Smooth muscle cell (in vitro differentiated cells): ENCODE data around the gene PNCK. TPM values are rescaled to one million over a fixed set of nuclear protein-coding genes. Genes with fewer than 3 reads are reported as not detected.
"Not testable (repeated sequence)": the region's sequence is repeated elsewhere in the genome, so short reads cannot be mapped to it uniquely, and the experiment has no call there.

Source experiments
- DNase-seq: peaks from one replicate; lab custom pipeline; 2025; ENCODE audit not compliant: unreplicated experiment; lab: John Stamatoyannopoulos, UW
- H2AFZ ChIP-seq: fragments of 200-600 bp; sonication (generic); 2 replicates; pipeline ENCODE4 v1.6.0; 2016; ENCODE audit warnings: antibody characterized with exemption, low read depth, mild to moderate bottlenecking
- H3F3A ChIP-seq: fragments of 200-600 bp; sonication (generic); 2 replicates; pipeline ENCODE4 v1.6.0; 2017; ENCODE audit warnings: antibody characterized with exemption, low read depth
- H3K27ac ChIP-seq: fragments of 200-600 bp; sonication (generic); 2 replicates; pipeline ENCODE4 v1.5.1; 2016; ENCODE audit warnings: low read depth, mild to moderate bottlenecking
- H3K27me3 ChIP-seq: fragments of 200-600 bp; sonication (generic); 2 replicates; pipeline ENCODE4 v1.6.1; 2016; ENCODE audit warnings: low read depth, mild to moderate bottlenecking
- H3K36me3 ChIP-seq: fragments of 200-600 bp; sonication (generic); 2 replicates; pipeline ENCODE4 v1.5.1; 2016; ENCODE audit warnings: low read depth
- H3K4me1 ChIP-seq: fragments of 200-600 bp; sonication (generic); 2 replicates; pipeline ENCODE4 v1.5.1; 2016; ENCODE audit warnings: low read depth
- H3K4me2 ChIP-seq: fragments of 200-600 bp; sonication (generic); 2 replicates; pipeline ENCODE4 v1.6.0; 2016; ENCODE audit warnings: mild to moderate bottlenecking
- H3K4me3 ChIP-seq: fragments of 200-600 bp; sonication (generic); 2 replicates; pipeline ENCODE4 v1.5.1; 2016; ENCODE audit warnings: mild to moderate bottlenecking
- H3K79me2 ChIP-seq: fragments of 200-600 bp; sonication (generic); 2 replicates; pipeline ENCODE4 v1.6.0; 2016; ENCODE audit warnings: low read depth, mild to moderate bottlenecking
- H3K9ac ChIP-seq: fragments of 200-600 bp; sonication (generic); 2 replicates; pipeline ENCODE4 v1.6.0; 2016; ENCODE audit warnings: low read depth
- H3K9me3 ChIP-seq: fragments of 200-600 bp; sonication (generic); replicated peaks from 2 replicates; pipeline ENCODE4 v1.5.1; 2016; ENCODE audit warnings: low read depth
- H4K20me1 ChIP-seq: fragments of 200-600 bp; sonication (generic); 2 replicates; pipeline ENCODE4 v1.6.0; 2016; ENCODE audit warnings: low read depth
- WGBS: methylation state at CpG from one replicate; pipeline ENCODE4 v1.1.7; 2016; ENCODE audit warnings: low lambda C conversion rate; 5-methylcytosine and 5-hydroxymethylcytosine counted together
- polyA plus RNA-seq: library from polyadenylated mRNA; unstranded; fragments of >200 nt; fragmentation: Nextera tagmentation; extraction: Ambion mirVana; gene quantifications from 2 replicates; pipeline ENCODE4 v1.2.1, GENCODE V29; 2016
- total RNA-seq: library from RNA; depleted of rRNA; stranded (reverse); fragments of >200 nt; gene quantifications from 2 replicates; pipeline ENCODE4 v1.2.3, GENCODE V29; 2014
- TF ChIP-seq, protein P1 (sequence below): fragments of 200-600 bp; sonication (generic); IDR thresholded peaks from 2 replicates; pipeline ENCODE4 v1.5.1; 2017; ENCODE audit warnings: borderline replicate concordance, mild to moderate bottlenecking, antibody characterized with exemption; ENCODE audit not compliant: insufficient read depth, poor library complexity, severe bottlenecking

PNCK gene
- total and polyA plus RNA-seq, 2 experiments from 2014 or later = 2.8 to 4.0 TPM

DNA sequence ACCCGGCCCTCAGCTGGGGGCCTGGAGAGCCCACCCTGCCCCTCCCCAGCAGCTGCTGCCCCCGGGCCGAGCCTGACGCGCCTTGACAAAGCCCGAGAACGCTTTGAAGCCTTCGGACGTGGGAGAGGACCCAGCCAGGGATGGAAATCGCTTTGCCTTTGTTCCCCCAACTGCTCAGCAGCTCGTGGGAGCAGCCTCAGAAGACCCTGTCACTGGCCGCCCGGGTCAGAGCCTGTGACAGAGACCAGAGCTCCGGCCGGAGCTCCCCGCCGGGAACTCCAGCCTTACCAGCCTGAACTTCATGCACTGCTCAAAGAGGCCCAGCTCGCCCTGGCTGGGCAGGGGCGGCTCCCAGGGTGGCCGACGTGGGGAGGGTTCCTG is 11.5 kb upstream of the PNCK start:
- Histone ChIP-seq H3K9me3 (no peaks in the 10 kb centered on the region), H3K9ac (no peak overlapping the region), H4K20me1 (peaks cover 9% of the 10 kb centered on the region), H2AFZ (no peak overlapping the region), H3K4me3 (no peak overlapping the region), H3K4me1 (no peaks in the 10 kb centered on the region), H3K4me2 (peak overlapping the region; percentile 74), H3K27ac (no peak overlapping the region), H3F3A (no peaks in the 10 kb centered on the region), H3K79me2 (no peaks in the 10 kb centered on the region), H3K27me3 (no peaks in the 10 kb centered on the region), H3K36me3 (no peaks in the 10 kb centered on the region)
- DNase-seq = no peak
- TF ChIP-seq, protein P1, sequence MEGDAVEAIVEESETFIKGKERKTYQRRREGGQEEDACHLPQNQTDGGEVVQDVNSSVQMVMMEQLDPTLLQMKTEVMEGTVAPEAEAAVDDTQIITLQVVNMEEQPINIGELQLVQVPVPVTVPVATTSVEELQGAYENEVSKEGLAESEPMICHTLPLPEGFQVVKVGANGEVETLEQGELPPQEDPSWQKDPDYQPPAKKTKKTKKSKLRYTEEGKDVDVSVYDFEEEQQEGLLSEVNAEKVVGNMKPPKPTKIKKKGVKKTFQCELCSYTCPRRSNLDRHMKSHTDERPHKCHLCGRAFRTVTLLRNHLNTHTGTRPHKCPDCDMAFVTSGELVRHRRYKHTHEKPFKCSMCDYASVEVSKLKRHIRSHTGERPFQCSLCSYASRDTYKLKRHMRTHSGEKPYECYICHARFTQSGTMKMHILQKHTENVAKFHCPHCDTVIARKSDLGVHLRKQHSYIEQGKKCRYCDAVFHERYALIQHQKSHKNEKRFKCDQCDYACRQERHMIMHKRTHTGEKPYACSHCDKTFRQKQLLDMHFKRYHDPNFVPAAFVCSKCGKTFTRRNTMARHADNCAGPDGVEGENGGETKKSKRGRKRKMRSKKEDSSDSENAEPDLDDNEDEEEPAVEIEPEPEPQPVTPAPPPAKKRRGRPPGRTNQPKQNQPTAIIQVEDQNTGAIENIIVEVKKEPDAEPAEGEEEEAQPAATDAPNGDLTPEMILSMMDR = no peak
- 52% methylated on average over 16 of the region's 21 CpGs for WGBS

DNA sequence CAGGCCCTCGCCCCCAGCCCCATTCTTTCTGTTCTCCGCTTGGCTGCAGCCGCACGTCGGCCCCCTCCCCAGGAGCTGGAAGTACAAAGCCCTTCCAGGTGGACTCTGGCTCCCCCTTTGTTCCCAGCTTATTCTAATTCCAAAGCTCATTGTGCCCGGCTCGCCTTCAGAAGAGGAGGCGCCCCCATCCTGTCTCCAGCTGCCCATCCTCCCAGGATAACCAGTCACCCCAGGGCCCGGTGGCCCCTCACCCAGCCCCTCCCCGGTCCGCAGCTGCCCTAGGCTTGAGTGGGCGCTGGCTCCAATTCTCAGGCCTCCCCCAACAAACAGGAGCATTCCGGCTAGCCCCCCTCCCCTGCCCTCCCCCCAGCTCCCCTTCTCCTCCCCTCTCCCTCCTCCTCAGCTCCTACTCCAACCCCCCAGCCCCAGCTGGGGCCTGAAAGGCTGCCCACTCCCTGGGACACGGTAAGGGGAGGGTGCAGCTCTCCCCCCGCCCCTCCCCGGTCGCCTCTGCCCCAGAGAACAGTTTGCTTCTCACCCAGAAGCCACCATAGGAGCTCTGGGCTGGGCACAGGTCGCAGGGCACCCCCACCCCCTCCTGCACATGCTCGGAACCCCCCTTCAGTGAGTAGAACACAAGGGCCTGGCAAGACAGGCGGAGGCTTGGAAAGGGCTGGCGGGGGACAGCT is 11.0 kb upstream of the PNCK start:
- Histone ChIP-seq H3K4me3 (no peak overlapping the region), H2AFZ (no peak overlapping the region), H3K9me3 (no peaks in the 10 kb centered on the region), H4K20me1 (peaks cover 4% of the 10 kb centered on the region), H3F3A (no peaks in the 10 kb centered on the region), H3K27me3 (no peaks in the 10 kb centered on the region), H3K27ac (no peak overlapping the region), H3K9ac (no peak overlapping the region), H3K36me3 (no peaks in the 10 kb centered on the region), H3K4me2 (no peak overlapping the region), H3K4me1 (no peaks in the 10 kb centered on the region), H3K79me2 (no peaks in the 10 kb centered on the region)
- 74% methylated on average over 14 of the region's 21 CpGs for WGBS
- TF ChIP-seq, protein P1 = no peak
- no peak for DNase-seq

DNA sequence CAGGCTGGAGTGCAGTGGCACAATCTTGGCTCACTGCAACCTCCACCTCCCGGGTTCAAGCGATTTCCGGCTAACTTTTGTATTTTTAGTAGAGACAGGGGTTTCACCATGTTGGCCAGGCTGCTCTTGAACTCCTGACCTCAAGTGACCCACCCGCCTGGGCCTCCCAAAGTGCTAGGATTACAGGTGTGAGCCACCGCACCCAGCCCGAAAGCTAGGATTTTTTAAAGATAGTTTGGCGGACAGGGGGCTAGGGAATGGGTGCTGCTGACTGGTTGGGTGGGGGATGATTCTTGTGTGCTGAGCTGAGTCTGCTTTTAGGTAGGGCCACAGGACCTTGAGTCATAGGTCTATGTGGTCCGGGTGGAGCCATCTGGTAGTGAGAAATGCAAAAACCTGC is 9.9 kb upstream of the PNCK start:
- not testable (repeated sequence) for H4K20me1 ChIP-seq, H2AFZ ChIP-seq, H3K36me3 ChIP-seq, H3K27me3 ChIP-seq, DNase-seq, H3K79me2 ChIP-seq, H3K27ac ChIP-seq, H3K9me3 ChIP-seq, H3K4me3 ChIP-seq, H3K9ac ChIP-seq, H3K4me1 ChIP-seq, H3K4me2 ChIP-seq, H3F3A ChIP-seq
- 96% methylated on average over 8 of the region's 8 CpGs for WGBS

DNA sequence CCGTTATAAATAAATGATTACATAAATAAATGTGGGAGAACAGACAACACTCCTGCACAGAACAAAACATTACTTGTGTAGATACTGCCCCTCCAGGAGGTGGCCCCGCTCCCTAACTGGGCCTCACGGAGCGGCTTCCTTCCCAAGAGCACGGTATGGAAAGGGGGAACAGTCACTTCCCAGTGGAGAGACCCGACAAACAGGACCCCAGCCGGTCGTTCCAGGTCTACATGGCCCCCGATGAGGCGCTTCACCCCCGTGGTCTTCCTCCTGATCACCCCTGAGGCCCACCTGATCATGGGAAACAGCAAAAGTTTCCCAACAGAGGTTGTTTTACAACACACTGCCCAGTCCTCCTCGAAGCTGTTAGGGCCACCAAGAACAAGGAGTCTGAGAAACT is 7.6 kb upstream of the PNCK start:
- Histone ChIP-seq H3K4me1 (no peaks in the 10 kb centered on the region), H3K36me3 (no peaks in the 10 kb centered on the region), H2AFZ (no peak overlapping the region), H3F3A (no peaks in the 10 kb centered on the region), H3K27me3 (no peaks in the 10 kb centered on the region), H4K20me1 (no peaks in the 10 kb centered on the region), H3K27ac (no peak overlapping the region), H3K4me2 (no peak overlapping the region), H3K9me3 (no peaks in the 10 kb centered on the region), H3K9ac (no peak overlapping the region), H3K79me2 (no peaks in the 10 kb centered on the region), H3K4me3 (no peak overlapping the region)
- no peak for DNase-seq
- TF ChIP-seq, protein P1 = no peak
- 71% methylated on average over 12 of the region's 12 CpGs for WGBS
